ENCODE measurements around the gene SLC25A34.

DNA sequence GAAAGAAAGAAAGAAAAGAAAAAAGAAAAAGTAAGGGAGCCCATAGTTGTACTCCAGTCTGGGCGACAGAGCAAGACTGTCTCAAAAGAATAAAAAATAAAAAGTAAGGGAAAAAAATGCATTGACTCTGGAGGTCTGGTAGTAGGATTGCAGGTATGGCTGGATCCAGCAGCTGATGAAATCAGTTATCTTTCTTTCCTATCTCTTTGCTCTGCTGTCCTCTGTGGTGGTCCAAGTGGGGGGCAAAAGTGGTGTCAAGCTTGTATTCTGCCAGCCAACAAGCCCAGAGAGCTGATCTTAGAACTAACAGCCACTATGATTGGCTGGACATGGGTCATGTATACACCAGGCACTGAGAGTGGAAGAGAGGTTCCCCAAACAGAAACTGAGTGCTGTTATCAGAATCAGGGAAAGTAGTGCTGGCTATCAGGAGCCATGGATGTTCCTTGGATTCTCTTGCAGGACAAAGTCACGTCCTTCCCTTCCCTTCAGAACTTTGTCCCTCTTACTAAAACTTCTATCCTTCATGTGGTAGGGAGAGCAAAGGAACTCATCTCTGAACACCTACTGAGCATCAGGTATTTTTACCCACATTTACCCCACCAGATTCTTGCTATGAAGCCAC is 19.1 kb downstream of the SLC25A34 start:
- no peak for TF ChIP-seq CREB1 (CRISPR knock-in tag; IDR thresholded peaks at IDR 0.05)
- TF ChIP-seq ATF3 (CRISPR knock-in tag; conservative IDR thresholded peaks at IDR 0.05) = no peak
- no peak for TF ChIP-seq ERG (CRISPR knock-in tag; IDR thresholded peaks at IDR 0.05)
- TF ChIP-seq SP1 (CRISPR knock-in tag; conservative IDR thresholded peaks at IDR 0.05) = no peak
- TF ChIP-seq, protein P1, sequence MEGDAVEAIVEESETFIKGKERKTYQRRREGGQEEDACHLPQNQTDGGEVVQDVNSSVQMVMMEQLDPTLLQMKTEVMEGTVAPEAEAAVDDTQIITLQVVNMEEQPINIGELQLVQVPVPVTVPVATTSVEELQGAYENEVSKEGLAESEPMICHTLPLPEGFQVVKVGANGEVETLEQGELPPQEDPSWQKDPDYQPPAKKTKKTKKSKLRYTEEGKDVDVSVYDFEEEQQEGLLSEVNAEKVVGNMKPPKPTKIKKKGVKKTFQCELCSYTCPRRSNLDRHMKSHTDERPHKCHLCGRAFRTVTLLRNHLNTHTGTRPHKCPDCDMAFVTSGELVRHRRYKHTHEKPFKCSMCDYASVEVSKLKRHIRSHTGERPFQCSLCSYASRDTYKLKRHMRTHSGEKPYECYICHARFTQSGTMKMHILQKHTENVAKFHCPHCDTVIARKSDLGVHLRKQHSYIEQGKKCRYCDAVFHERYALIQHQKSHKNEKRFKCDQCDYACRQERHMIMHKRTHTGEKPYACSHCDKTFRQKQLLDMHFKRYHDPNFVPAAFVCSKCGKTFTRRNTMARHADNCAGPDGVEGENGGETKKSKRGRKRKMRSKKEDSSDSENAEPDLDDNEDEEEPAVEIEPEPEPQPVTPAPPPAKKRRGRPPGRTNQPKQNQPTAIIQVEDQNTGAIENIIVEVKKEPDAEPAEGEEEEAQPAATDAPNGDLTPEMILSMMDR (IDR thresholded peaks at IDR 0.05) = no peak
- TF ChIP-seq CBFB (CRISPR knock-in tag; IDR thresholded peaks at IDR 0.05; ENCODE audit: low read depth) = no peak

Data from WTC11 (cell line).